Endothelial cell of umbilical vein (primary cell): Measurements from ENCODE around the gene JHY. TPM values are rescaled to one million over a fixed set of nuclear protein-coding genes. Genes with fewer than 3 reads are reported as not detected.

Source experiments
- BruUV-seq: library from RNA; stranded (reverse); fragments of 400-500 nt; replicated peaks from 2 replicates; lab custom pipeline; 2021; lab: Mats Ljungman, UMichigan
- CTCF ChIA-PET: fragments of 300-600, 350-600 bp; sonication (Branson Sonifier 250); formaldehyde crosslinking; loops from one replicate; lab custom pipeline; 2021; ENCODE audit warnings: antibody characterized with exemption, inconsistent platforms; lab: Charles Lee
- POLR2A ChIA-PET: fragments of 300-600, 350-600 bp; sonication (Branson Sonifier 250); formaldehyde crosslinking; loops from one replicate; lab custom pipeline; 2021; ENCODE audit warnings: antibody characterized with exemption, inconsistent platforms; lab: Charles Lee
- DNase-seq: peaks from one replicate; pipeline ENCODE4 v3.0.0-alpha.2; 2011; ENCODE audit warnings: low read depth, low spot score
- FAIRE-seq: peaks from 2 replicates; lab custom pipeline; 2011; peaks lifted over from hg19 to GRCh38; lab: Jason Lieb, UNC
- H2AFZ ChIP-seq: 2 replicates; pipeline ENCODE4 v1.6.0; 2012; ENCODE audit warnings: low read depth, low read length, control low read depth, inconsistent platforms
- H3K27ac ChIP-seq: 2 replicates; pipeline ENCODE4 v1.5.1; 2011; ENCODE audit warnings: low read depth, mild to moderate bottlenecking, control low read depth, low read length, moderate library complexity; ENCODE audit not compliant: insufficient read depth
- H3K27me3 ChIP-seq, 2 experiments: 2 replicates each; pipeline versions ENCODE4 v1.6.0 to v1.6.1; 2011; ENCODE audit warnings: low read length in 2 of 2, mixed read lengths in 1 of 2; ENCODE audit not compliant: control insufficient read depth in 2 of 2, insufficient read depth in 2 of 2
- H3K36me3 ChIP-seq, 2 experiments: 2 replicates in 1 of 2; 3 replicates in 1 of 2; pipeline ENCODE4 v1.5.1; 2011; ENCODE audit warnings: low read length in 2 of 2, mild to moderate bottlenecking in 1 of 2, moderate library complexity in 1 of 2; ENCODE audit not compliant: control insufficient read depth in 2 of 2, insufficient read depth in 2 of 2; ENCODE audit errors: extremely low read depth in 1 of 2
- H3K4me1 ChIP-seq: 3 replicates; pipeline ENCODE4 v1.5.1; 2011; ENCODE audit warnings: mild to moderate bottlenecking, low read length; ENCODE audit not compliant: control insufficient read depth, insufficient read depth; ENCODE audit errors: extremely low read depth
- H3K4me2 ChIP-seq: 2 replicates; pipeline ENCODE4 v1.6.1; 2011; ENCODE audit warnings: low read length, control low read depth, mixed read lengths; ENCODE audit not compliant: insufficient read depth
- H3K4me3 ChIP-seq, 3 experiments: fragments of 200-600 bp in 1 of 3; sonication (generic), shearing (Covaris generic) in 1 of 3; replicated peaks in 1 of 3; 2 replicates each; pipeline ENCODE4 v1.5.1; 2011 to 2016; ENCODE audit warnings: control low read depth in 3 of 3, low read length in 3 of 3, mild to moderate bottlenecking in 2 of 3, inconsistent platforms in 1 of 3, low read depth in 1 of 3, moderate library complexity in 1 of 3; ENCODE audit not compliant: insufficient read depth in 1 of 3
- H3K79me2 ChIP-seq: 2 replicates; pipeline ENCODE4 v1.6.0; 2012; ENCODE audit warnings: low read length, inconsistent platforms; ENCODE audit not compliant: control insufficient read depth, insufficient read depth
- H3K9ac ChIP-seq: replicated peaks from 2 replicates; pipeline ENCODE3; 2011; ENCODE audit warnings: low read length, control low read depth; ENCODE audit not compliant: insufficient read depth; ENCODE audit errors: extremely low read depth
- H3K9me1 ChIP-seq: replicated peaks from 3 replicates; pipeline ENCODE4 v1.6.0; 2011; ENCODE audit warnings: mild to moderate bottlenecking, low read length; ENCODE audit not compliant: control insufficient read depth, insufficient read depth; ENCODE audit errors: extremely low read depth
- H3K9me3 ChIP-seq: replicated peaks from 2 replicates; pipeline ENCODE4 v1.5.1; 2012; ENCODE audit warnings: low read length, inconsistent platforms; ENCODE audit not compliant: control insufficient read depth, insufficient read depth
- H4K20me1 ChIP-seq: replicated peaks from 2 replicates; pipeline ENCODE3; 2011; ENCODE audit warnings: mild to moderate bottlenecking, low read length; ENCODE audit not compliant: control insufficient read depth, insufficient read depth; ENCODE audit errors: extremely low read depth
- CTCF ChIP-seq, 2 donors: IDR thresholded peaks; 1 replicate in 1 of 2; 2 replicates in 1 of 2; pipeline ENCODE4 v1.5.1; 2011; ENCODE audit warnings: low read length in 2 of 2, mild to moderate bottlenecking in 2 of 2, moderate library complexity in 2 of 2, control low read depth in 1 of 2, inconsistent platforms in 1 of 2, low read depth in 1 of 2; ENCODE audit not compliant: insufficient read depth in 1 of 2; ENCODE audit errors: extremely low read depth in 1 of 2
- EZH2 ChIP-seq: IDR thresholded peaks from 2 replicates; pipeline ENCODE4 v1.6.1; 2012; ENCODE audit warnings: borderline replicate concordance, low read depth, mild to moderate bottlenecking, moderate library complexity, low read length, inconsistent platforms; ENCODE audit not compliant: severe bottlenecking
- GATA2 ChIP-seq: IDR thresholded peaks from 2 replicates; pipeline ENCODE4 v1.7.0; 2011; ENCODE audit warnings: low read depth, mild to moderate bottlenecking, moderate library complexity, mixed read lengths, low read length; ENCODE audit not compliant: insufficient read length, insufficient read depth
- JUN ChIP-seq: IDR thresholded peaks from 2 replicates; pipeline ENCODE4 v1.6.1; 2011; ENCODE audit warnings: borderline replicate concordance, low read depth; ENCODE audit not compliant: insufficient read length, insufficient read depth
- MAX ChIP-seq: IDR thresholded peaks from 2 replicates; pipeline ENCODE4 v1.6.1; 2011; ENCODE audit not compliant: insufficient read depth, insufficient read length
- MYC ChIP-seq: IDR thresholded peaks from one replicate; pipeline ENCODE4 v1.6.1; 2011; ENCODE audit warnings: mild to moderate bottlenecking, low read depth, low read length
- POLR2A ChIP-seq: IDR thresholded peaks from 2 replicates; pipeline ENCODE4 v1.6.1; 2012; ENCODE audit warnings: low read depth, mild to moderate bottlenecking, control low read depth, low read length
- POLR2AphosphoS5 ChIP-seq: IDR thresholded peaks from 2 replicates; pipeline ENCODE4 v1.6.1; 2012; ENCODE audit warnings: low read depth, mild to moderate bottlenecking, control low read depth, low read length, moderate library complexity; ENCODE audit not compliant: insufficient read depth
- dilution Hi-C: fragments of 300-500 bp; cut with MboI; formaldehyde crosslinking; loops from one replicate; pipeline ENCODE4 v1.15.0; 2019; ENCODE audit warnings: low sequenced_read_pairs; ENCODE audit not compliant: extremely low pct_ligation_motif_present
- intact Hi-C: fragments of 100-400 bp; cut with micrococcal nuclease; formaldehyde crosslinking; loops from one replicate; pipeline ENCODE4 v1.10.0; 2022
- polyA plus RNA-seq, 4 experiments: library from polyadenylated mRNA; depleted of rRNA in 3 of 4; stranded (reverse) in 3 of 4; unstranded in 1 of 4; fragments of >200 nt; gene quantifications; 2 replicates each; pipeline versions ENCODE4 v1.2.1 to v1.2.3, GENCODE V29; 2011 to 2012; ENCODE audit warnings: missing spikeins in 1 of 4
- total RNA-seq: library from RNA; stranded (reverse); gene quantifications from 2 replicates; pipeline ENCODE4 v1.2.3, GENCODE V29; 2021

JHY gene
- total and polyA plus RNA-seq, 2 donors (not counting 3 experiments of a cell fraction or from before 2014, with no cell fraction given) = 1.8 to 3.9 TPM

DNA sequence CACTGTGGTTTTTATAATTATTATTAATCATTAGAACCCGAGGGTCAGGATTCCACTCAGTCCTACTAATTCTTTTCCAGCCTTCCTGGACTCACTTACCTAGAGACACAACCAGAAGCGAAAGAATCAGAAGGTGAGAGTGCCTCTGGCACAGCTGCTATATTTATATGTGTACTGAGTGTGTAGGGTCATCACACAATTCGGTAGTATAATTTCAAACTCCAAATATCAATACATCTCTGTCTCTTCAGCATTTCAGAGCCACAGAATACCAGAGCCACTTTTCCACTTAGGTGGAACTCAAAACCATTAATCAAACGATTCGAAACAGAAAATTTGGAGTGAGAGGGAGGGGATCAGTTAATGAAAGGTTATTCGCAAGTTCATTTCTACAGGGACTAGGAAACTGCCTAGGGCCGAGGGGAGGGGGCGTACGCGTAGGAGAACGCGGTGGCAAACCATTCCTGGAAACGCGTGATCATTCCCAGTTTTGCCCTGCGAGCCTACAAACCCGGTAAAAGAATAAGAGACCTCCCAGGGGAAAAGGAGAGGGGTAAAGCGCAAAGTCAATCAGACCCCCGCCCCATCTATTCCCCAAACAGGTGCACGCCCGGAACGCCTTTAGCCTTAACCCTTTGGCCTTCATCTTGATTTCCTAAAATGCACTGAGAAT is 93.6 kb downstream of the JHY start:
- Histone ChIP-seq H3K36me3 (no peaks in the 10 kb centered on the region), H3K79me2 (no peaks in the 10 kb centered on the region), H4K20me1 (peaks cover 3% of the 10 kb centered on the region), H3K4me3 (no peak overlapping the region), H3K27me3 (peaks cover 65 to 86% of the 10 kb centered on the region in 2 experiments), H2AFZ (no peak overlapping the region), H3K27ac (no peak overlapping the region), H3K9ac (no peak overlapping the region), H3K4me1 (no peaks in the 10 kb centered on the region), H3K9me1 (no peaks in the 10 kb centered on the region), H3K4me2 (no peak overlapping the region), H3K9me3 (no peaks in the 10 kb centered on the region)
- no peak for DNase-seq
- no peak for FAIRE-seq
- POLR2A ChIA-PET = no interaction called here
- TF ChIP-seq GATA2 = no peak
- no peak for TF ChIP-seq MAX
- TF ChIP-seq JUN = no peak
- TF ChIP-seq EZH2 = no peak
- TF ChIP-seq POLR2AphosphoS5 = no peak
- TF ChIP-seq POLR2A = no peak
- TF ChIP-seq MYC = no peak
- TF ChIP-seq CTCF (IDR thresholded peaks at IDR 0.05; ENCODE audit: extremely low read depth in 1 of 2, insufficient read depth in 1 of 2, low read depth in 1 of 2, low read length in 2 of 2) = no peak
- no TSS peak for BruUV-seq
- CTCF ChIA-PET = no interaction called here
- intact Hi-C loops (no loop called here), dilution Hi-C loops (no loop called here)
